ENCODE data around the gene TRPM2. TPM values are rescaled to one million over a fixed set of nuclear protein-coding genes. Genes with fewer than 3 reads are reported as not detected.

Gene TRPM2
- total and polyA plus RNA-seq, 5 donors from 2014 or later: 0.38 to 3.1 (median 1.1) TPM

DNA sequence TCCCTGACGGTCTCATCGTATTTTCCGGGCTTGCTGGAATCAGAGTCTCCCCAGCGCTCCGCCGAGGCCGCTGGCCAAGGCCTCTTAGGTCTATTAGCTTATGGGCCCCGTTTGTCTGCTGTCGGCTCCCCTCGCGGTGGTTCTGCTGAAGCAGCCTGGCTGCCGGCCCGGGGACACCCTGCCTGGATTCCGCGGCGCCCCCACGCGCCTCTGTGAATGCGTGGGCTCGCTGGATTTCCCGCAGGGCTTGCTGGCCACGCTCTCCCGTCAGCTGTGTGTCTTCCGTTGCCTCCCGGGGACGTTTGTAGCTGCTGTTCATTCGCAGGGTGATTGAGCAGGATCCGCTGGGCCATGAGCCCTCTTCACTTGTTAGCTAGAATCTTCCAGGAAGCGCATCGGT lies 110.3 kb downstream of the TRPM2 start:
- Histone ChIP-seq H3K9me3 (ENCODE audit: control insufficient read depth in 2 of 2, low read length in 2 of 2) (no peaks in the 10 kb centered on the region), H3K36me3 (ENCODE audit: control insufficient read depth, insufficient read depth, low read length) (no peaks in the 10 kb centered on the region), H3K4me1 (ENCODE audit: control insufficient read depth, insufficient read depth, low read length, poor library complexity, severe bottlenecking) (no peaks in the 10 kb centered on the region), H3K27ac (ENCODE audit: insufficient read depth, low read length, poor library complexity, severe bottlenecking) (no peak overlapping the region), H3K27me3 (ENCODE audit: control insufficient read depth, insufficient read depth, low read length) (no peaks in the 10 kb centered on the region), H3K4me3 (ENCODE audit: low read depth, low read length) (no peak overlapping the region)
- DNase-seq (no peak), ATAC-seq (ENCODE audit: low read depth in 2 of 2) (no peak)
- Mint-ChIP-seq H3K27ac (peak overlapping the region in 1 of 3 donors; percentile 49), H3K27me3 (no peaks in the 10 kb centered on the region), H3K36me3 (no peaks in the 10 kb centered on the region), H3K9me3 (peaks cover 0 to under 1% (median 0%) of the 10 kb centered on the region in 7 donors), H3K4me3 (peak overlapping the region in 1 of 4 donors; percentile 38), H3K4me1 (no peaks in the 10 kb centered on the region)

DNA sequence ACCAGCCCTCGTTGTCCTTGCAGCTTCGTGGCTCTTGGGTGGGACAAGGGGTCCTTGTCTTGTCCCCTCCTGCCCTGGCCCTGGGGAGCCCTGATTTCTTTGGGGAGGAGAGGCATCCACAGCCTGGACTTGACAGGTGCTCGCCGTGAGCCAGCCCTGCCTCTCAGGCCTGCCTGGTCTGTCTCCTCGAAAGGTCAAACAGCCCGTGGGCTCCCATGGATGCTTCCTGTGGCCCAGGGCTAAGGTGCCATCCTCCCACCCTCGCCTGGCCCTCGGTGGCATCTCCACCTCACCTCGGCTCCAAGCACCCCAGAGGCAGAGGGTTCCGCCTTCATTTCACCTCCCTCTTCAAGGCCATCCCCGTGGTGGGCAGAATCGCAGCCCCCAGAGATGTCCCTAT lies 110.9 kb downstream of the TRPM2 start:
- no peaks in the 10 kb centered on the region for H3K4me1 ChIP-seq (ENCODE audit: control insufficient read depth, insufficient read depth, low read length, poor library complexity, severe bottlenecking)
- no peaks in the 10 kb centered on the region for H3K9me3 ChIP-seq (ENCODE audit: control insufficient read depth in 2 of 2, low read length in 2 of 2)
- Mint-ChIP-seq H3K27me3 (no peaks in the 10 kb centered on the region), H3K9me3 (peaks cover 0 to 2% (median 0%) of the 10 kb centered on the region in 7 donors), H3K36me3 (no peaks in the 10 kb centered on the region), H3K4me3 (no peak overlapping the region), H3K4me1 (no peaks in the 10 kb centered on the region), H3K27ac (peak overlapping the region in 1 of 3 donors; percentile 49)
- DNase-seq: no peak
- ATAC-seq (ENCODE audit: low read depth in 2 of 2): no peak
- no peak overlapping the region for H3K27ac ChIP-seq (ENCODE audit: insufficient read depth, low read length, poor library complexity, severe bottlenecking)
- H3K4me3 ChIP-seq (ENCODE audit: low read depth, low read length): no peak overlapping the region
- H3K27me3 ChIP-seq (ENCODE audit: control insufficient read depth, insufficient read depth, low read length): no peaks in the 10 kb centered on the region
- H3K36me3 ChIP-seq (ENCODE audit: control insufficient read depth, insufficient read depth, low read length): no peaks in the 10 kb centered on the region

DNA sequence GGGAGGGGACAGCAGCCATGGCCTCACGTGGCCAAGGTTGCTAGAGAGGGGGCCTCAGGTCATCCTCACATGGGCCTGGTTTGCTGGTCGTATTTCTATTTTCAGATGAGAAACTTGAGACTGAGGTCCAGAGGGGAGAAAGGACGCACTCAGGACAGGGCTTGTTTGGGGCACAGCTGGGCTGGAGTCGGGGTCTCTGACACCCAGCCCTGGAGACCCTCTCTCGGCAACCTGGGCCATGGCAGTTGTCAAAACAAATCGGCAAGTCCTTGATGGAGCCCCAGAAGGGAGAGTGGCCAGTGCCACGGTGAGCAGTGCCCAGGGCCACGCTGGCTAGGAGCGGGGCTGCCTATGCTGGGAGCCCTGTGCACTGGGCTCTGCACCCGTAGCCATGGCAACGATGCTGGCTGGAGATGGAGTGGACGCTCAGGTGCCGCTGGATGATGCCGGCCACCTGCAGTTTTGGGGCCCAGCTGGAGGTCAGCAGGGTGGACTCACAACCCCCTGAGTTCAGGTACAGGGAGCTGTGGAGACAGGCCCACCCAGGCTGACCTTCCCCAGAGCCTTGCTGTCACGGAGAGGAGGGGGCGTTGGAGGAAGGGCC lies 113.0 kb downstream of the TRPM2 start:
- Mint-ChIP-seq H3K36me3 (no peaks in the 10 kb centered on the region), H3K27ac (peak overlapping the region in 1 of 3 donors; percentile 62), H3K4me1 (no peaks in the 10 kb centered on the region), H3K27me3 (no peaks in the 10 kb centered on the region), H3K4me3 (no peak overlapping the region), H3K9me3 (peaks cover 0 to 2% (median 0%) of the 10 kb centered on the region in 7 donors)
- no peaks in the 10 kb centered on the region for H3K4me1 ChIP-seq (ENCODE audit: control insufficient read depth, insufficient read depth, low read length, poor library complexity, severe bottlenecking)
- no peak overlapping the region for H3K4me3 ChIP-seq (ENCODE audit: low read depth, low read length)
- H3K36me3 ChIP-seq (ENCODE audit: control insufficient read depth, insufficient read depth, low read length): no peaks in the 10 kb centered on the region
- no peak for ATAC-seq (ENCODE audit: low read depth in 2 of 2)
- H3K27me3 ChIP-seq (ENCODE audit: control insufficient read depth, insufficient read depth, low read length): no peaks in the 10 kb centered on the region
- no peaks in the 10 kb centered on the region for H3K9me3 ChIP-seq (ENCODE audit: control insufficient read depth in 2 of 2, low read length in 2 of 2)
- no peak overlapping the region for H3K27ac ChIP-seq (ENCODE audit: insufficient read depth, low read length, poor library complexity, severe bottlenecking)
- DNase-seq: no peak

DNA sequence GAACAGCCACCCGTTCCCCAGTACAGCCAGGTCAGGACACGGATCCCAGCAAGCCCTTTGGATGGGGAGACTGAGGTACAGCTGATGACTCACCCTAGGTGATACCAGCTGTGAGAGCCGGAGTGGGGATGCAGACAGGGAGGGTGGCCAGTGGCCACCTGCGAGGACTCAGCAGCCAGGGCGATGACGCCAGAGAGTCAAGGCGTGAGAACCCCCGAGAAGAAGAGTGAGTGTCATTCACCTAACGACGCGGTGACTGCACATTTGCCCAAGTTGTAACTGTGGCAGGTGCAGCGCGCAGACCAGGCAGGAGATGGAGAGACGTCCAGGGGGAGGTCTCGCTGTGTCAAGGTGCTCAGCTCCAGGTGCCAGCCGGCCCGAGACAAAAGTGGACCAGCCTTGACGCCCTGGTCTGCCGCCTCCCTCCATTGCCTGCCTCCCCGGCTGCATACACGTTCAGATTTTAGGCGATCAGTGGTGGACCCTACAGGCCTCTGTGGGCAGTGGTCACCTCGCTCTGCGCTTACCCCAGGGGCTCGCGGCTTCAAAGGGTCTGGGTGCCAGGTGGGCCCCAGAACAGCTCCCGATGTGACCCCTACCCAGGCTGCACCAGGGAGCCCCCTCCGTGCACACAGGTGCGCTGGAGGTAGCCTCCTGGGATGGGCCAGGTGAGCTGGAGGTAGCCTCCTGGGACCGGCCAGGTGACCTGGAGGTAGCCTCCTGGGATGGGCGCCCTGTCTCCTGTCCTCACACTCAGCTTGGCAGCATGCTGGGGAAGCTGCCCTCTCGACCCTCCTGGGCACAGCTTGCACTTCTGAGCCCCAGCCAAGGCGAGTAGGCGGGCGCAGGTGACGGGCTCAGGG lies 113.8 kb downstream of the TRPM2 start:
- H3K27ac Mint-ChIP-seq: no peak overlapping the region
- H3K4me3 Mint-ChIP-seq: peak overlapping the region in 1 of 4 donors; percentile 61
- no peaks in the 10 kb centered on the region for H3K27me3 ChIP-seq (ENCODE audit: control insufficient read depth, insufficient read depth, low read length)
- no peaks in the 10 kb centered on the region for H3K4me1 Mint-ChIP-seq
- H3K27ac ChIP-seq (ENCODE audit: insufficient read depth, low read length, poor library complexity, severe bottlenecking): no peak overlapping the region
- H3K4me1 ChIP-seq (ENCODE audit: control insufficient read depth, insufficient read depth, low read length, poor library complexity, severe bottlenecking): no peaks in the 10 kb centered on the region
- peaks cover 0 to 2% (median 0%) of the 10 kb centered on the region in 7 donors for H3K9me3 Mint-ChIP-seq
- no peaks in the 10 kb centered on the region for H3K27me3 Mint-ChIP-seq
- ATAC-seq (ENCODE audit: low read depth in 2 of 2) (no peak), DNase-seq (no peak)
- no peaks in the 10 kb centered on the region for H3K36me3 ChIP-seq (ENCODE audit: control insufficient read depth, insufficient read depth, low read length)
- no peaks in the 10 kb centered on the region for H3K9me3 ChIP-seq (ENCODE audit: control insufficient read depth in 2 of 2, low read length in 2 of 2)
- no peaks in the 10 kb centered on the region for H3K36me3 Mint-ChIP-seq
- H3K4me3 ChIP-seq (ENCODE audit: low read depth, low read length): no peak overlapping the region

DNA sequence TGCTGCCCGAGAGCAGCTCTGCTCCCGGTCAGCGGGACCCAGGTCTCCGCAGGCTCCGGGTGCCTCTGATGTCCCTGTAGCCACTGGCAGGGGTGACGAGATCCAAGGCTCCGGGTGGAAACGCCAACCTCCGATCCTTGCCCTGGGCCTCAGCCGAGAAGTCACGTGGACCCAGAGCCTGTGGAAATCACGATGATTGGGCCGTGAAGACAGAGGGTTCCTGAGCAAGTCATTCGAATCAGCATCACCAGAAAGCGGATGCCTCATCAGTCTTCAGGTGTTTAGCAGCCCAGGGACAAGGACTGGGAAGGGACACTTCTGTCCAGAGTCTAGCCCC lies 114.4 kb downstream of the TRPM2 start:
- DNase-seq (no peak), ATAC-seq (ENCODE audit: low read depth in 2 of 2) (no peak)
- no peaks in the 10 kb centered on the region for H3K9me3 ChIP-seq (ENCODE audit: control insufficient read depth in 2 of 2, low read length in 2 of 2)
- no peak overlapping the region for H3K27ac ChIP-seq (ENCODE audit: insufficient read depth, low read length, poor library complexity, severe bottlenecking)
- peaks cover 0 to 2% (median 0%) of the 10 kb centered on the region in 7 donors for H3K9me3 Mint-ChIP-seq
- no peaks in the 10 kb centered on the region for H3K27me3 Mint-ChIP-seq
- H3K27ac Mint-ChIP-seq: no peak overlapping the region
- no peaks in the 10 kb centered on the region for H3K36me3 Mint-ChIP-seq
- H3K4me1 ChIP-seq (ENCODE audit: control insufficient read depth, insufficient read depth, low read length, poor library complexity, severe bottlenecking): no peaks in the 10 kb centered on the region
- no peak overlapping the region for H3K4me3 Mint-ChIP-seq
- no peaks in the 10 kb centered on the region for H3K27me3 ChIP-seq (ENCODE audit: control insufficient read depth, insufficient read depth, low read length)
- H3K4me1 Mint-ChIP-seq: no peaks in the 10 kb centered on the region
- no peaks in the 10 kb centered on the region for H3K36me3 ChIP-seq (ENCODE audit: control insufficient read depth, insufficient read depth, low read length)
- no peak overlapping the region for H3K4me3 ChIP-seq (ENCODE audit: low read depth, low read length)

DNA sequence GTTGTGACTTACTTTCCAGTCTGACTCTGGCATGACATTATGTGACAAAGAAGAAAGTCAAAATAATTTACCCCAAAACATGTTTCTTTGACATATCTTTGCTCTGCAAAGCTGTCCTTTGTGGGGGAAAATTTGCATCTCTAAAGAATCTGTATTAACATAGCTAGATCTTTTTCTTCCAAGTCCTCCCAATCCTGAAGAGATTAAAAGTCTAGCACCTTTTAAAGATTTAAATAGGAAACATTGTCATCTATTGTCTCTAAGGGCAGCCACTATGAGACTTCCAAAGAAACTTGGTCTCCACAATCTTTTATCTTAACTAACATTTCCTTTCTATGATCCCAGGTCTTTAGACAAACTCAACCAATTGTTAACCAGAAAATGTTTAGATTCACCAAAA lies 117.9 kb downstream of the TRPM2 start:
- H3K4me3 ChIP-seq (ENCODE audit: low read depth, low read length): no peak overlapping the region
- H3K4me1 Mint-ChIP-seq: no peaks in the 10 kb centered on the region
- H3K4me3 Mint-ChIP-seq: no peak overlapping the region
- no peak for DNase-seq
- H3K9me3 Mint-ChIP-seq: peaks cover 0 to 2% (median 0%) of the 10 kb centered on the region in 7 donors
- H3K27ac ChIP-seq (ENCODE audit: insufficient read depth, low read length, poor library complexity, severe bottlenecking): no peak overlapping the region
- no peak for ATAC-seq (ENCODE audit: low read depth in 2 of 2)
- H3K36me3 ChIP-seq (ENCODE audit: control insufficient read depth, insufficient read depth, low read length): no peaks in the 10 kb centered on the region
- H3K27me3 ChIP-seq (ENCODE audit: control insufficient read depth, insufficient read depth, low read length): no peaks in the 10 kb centered on the region
- no peaks in the 10 kb centered on the region for H3K4me1 ChIP-seq (ENCODE audit: control insufficient read depth, insufficient read depth, low read length, poor library complexity, severe bottlenecking)
- no peaks in the 10 kb centered on the region for H3K9me3 ChIP-seq (ENCODE audit: control insufficient read depth in 2 of 2, low read length in 2 of 2)
- H3K27ac Mint-ChIP-seq: no peak overlapping the region
- no peaks in the 10 kb centered on the region for H3K36me3 Mint-ChIP-seq
- no peaks in the 10 kb centered on the region for H3K27me3 Mint-ChIP-seq

DNA sequence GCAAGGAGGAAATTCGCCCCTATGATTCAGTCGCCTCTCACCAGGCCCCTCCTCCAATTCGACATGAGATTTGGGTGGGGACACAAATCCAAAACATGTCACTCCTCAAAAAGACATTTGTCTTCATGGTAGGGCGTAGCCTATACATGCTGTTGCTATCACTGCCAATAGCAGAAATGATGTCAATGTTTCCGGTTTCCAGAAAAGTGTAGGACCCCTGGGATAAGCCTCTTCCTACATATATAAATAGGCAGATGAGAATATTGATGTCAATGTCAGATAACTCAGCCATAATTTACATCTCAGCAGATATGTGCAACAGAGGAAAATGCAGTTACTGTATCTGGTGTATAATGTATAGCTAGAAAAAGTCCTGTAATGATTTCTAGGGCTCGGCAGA lies 118.6 kb downstream of the TRPM2 start:
- peaks cover 0 to 2% (median 0%) of the 10 kb centered on the region in 7 donors for H3K9me3 Mint-ChIP-seq
- no peak overlapping the region for H3K4me3 ChIP-seq (ENCODE audit: low read depth, low read length)
- peak overlapping the region in 1 of 4 donors; percentile 8 for H3K4me3 Mint-ChIP-seq
- H3K36me3 Mint-ChIP-seq: no peaks in the 10 kb centered on the region
- no peak overlapping the region for H3K27ac Mint-ChIP-seq
- no peak for ATAC-seq (ENCODE audit: low read depth in 2 of 2)
- H3K27me3 Mint-ChIP-seq: no peaks in the 10 kb centered on the region
- H3K4me1 ChIP-seq (ENCODE audit: control insufficient read depth, insufficient read depth, low read length, poor library complexity, severe bottlenecking): no peaks in the 10 kb centered on the region
- H3K27ac ChIP-seq (ENCODE audit: insufficient read depth, low read length, poor library complexity, severe bottlenecking): no peak overlapping the region
- H3K9me3 ChIP-seq (ENCODE audit: control insufficient read depth in 2 of 2, low read length in 2 of 2): no peaks in the 10 kb centered on the region
- no peaks in the 10 kb centered on the region for H3K27me3 ChIP-seq (ENCODE audit: control insufficient read depth, insufficient read depth, low read length)
- no peaks in the 10 kb centered on the region for H3K4me1 Mint-ChIP-seq
- no peak for DNase-seq
- H3K36me3 ChIP-seq (ENCODE audit: control insufficient read depth, insufficient read depth, low read length): no peaks in the 10 kb centered on the region

All from CD4-positive, CD25-positive, alpha-beta regulatory T cell (primary cell).